K562 (cell line): ENCODE data around the gene CEBPB. TPM values are rescaled to one million over a fixed set of nuclear protein-coding genes. Genes with fewer than 3 reads are reported as not detected.
A peak's percentile ranks its signal among the peaks of the same experiment; 100 is the strongest.

ENCODE experiments used
- ASH1L ChIP-seq: fragments of 450-650 bp; IDR thresholded peaks from 2 replicates; pipeline ENCODE4 v1.6.1; 2018; ENCODE audit warnings: borderline replicate concordance, mild to moderate bottlenecking, low read depth; ENCODE audit not compliant: partially characterized antibody
- ATF1 ChIP-seq, 2 experiments: fragments of 450-650 bp in 1 of 2; IDR thresholded peaks; 2 replicates each; pipeline ENCODE4 v1.6.1; 2016; ENCODE audit warnings: missing compliant biosample characterization in 1 of 2, missing genetic modification characterization in 1 of 2
- EP400 ChIP-seq: fragments of 450-650 bp; IDR thresholded peaks from 2 replicates; pipeline ENCODE4 v1.6.1; 2017; ENCODE audit warnings: antibody characterized with exemption, mild to moderate bottlenecking, moderate library complexity
- ETV1 ChIP-seq: fragments of 450-650 bp; conservative IDR thresholded peaks from 2 replicates; pipeline ENCODE4 v1.6.1; 2016; ENCODE audit warnings: missing genetic modification characterization, control low read depth, low read depth, missing compliant biosample characterization
- ETV5 ChIP-seq: sonication (generic); formaldehyde crosslinking; IDR thresholded peaks from 2 replicates; pipeline ENCODE4 v1.4.0; 2020; ENCODE audit warnings: low read depth, mild to moderate bottlenecking, missing genetic modification reagents
- FOXP4 ChIP-seq: sonication (generic); formaldehyde crosslinking; IDR thresholded peaks from 2 replicates; pipeline ENCODE4 v1.8.0; 2022; ENCODE audit warnings: mild to moderate bottlenecking, missing genetic modification reagents, borderline replicate concordance
- IRF2 ChIP-seq: sonication (generic); formaldehyde crosslinking; IDR thresholded peaks from 2 replicates; pipeline ENCODE4 v1.8.1; 2022; ENCODE audit warnings: mild to moderate bottlenecking, missing genetic modification reagents
- MAX ChIP-seq: sonication (generic); formaldehyde crosslinking; IDR thresholded peaks from 2 replicates; pipeline ENCODE4 v1.9.0; 2022; ENCODE audit warnings: mild to moderate bottlenecking, missing genetic modification reagents
- MTF1 ChIP-seq: fragments of 250-450 bp; sonication (Bioruptor Pico); IDR thresholded peaks from 2 replicates; pipeline ENCODE4 v1.9.0; 2021; ENCODE audit warnings: moderate library complexity, mild to moderate bottlenecking, inconsistent platforms, borderline replicate concordance
- NONO ChIP-seq, 2 experiments: fragments of 200-400 bp in 1 of 2; fragments of 450-650 bp in 1 of 2; formaldehyde crosslinking in 1 of 2; IDR thresholded peaks; 2 replicates each; pipeline ENCODE4 v1.6.1; 2017; ENCODE audit warnings: low read depth in 2 of 2, mild to moderate bottlenecking in 2 of 2, moderate library complexity in 2 of 2, low read length in 1 of 2
- NR0B1 ChIP-seq: fragments of 450-650 bp; IDR thresholded peaks from one replicate; pipeline ENCODE4 v1.6.1; 2018; ENCODE audit warnings: mild to moderate bottlenecking, moderate library complexity; ENCODE audit not compliant: partially characterized antibody
- NR3C1 ChIP-seq: sonication (generic); formaldehyde crosslinking; IDR thresholded peaks from 2 replicates; pipeline ENCODE4 v1.8.1; 2022; ENCODE audit warnings: missing genetic modification reagents
- OTX1 ChIP-seq: fragments of 450-650 bp; formaldehyde crosslinking; IDR thresholded peaks from 2 replicates; pipeline ENCODE4 v1.4.0; 2022; ENCODE audit warnings: mild to moderate bottlenecking
- PML ChIP-seq: IDR thresholded peaks from 2 replicates; pipeline ENCODE4 v1.6.1; 2012; ENCODE audit warnings: low read length, inconsistent platforms
- ZKSCAN8 ChIP-seq: fragments of 200-800 bp; sonication (Bioruptor generic); IDR thresholded peaks from 2 replicates; pipeline ENCODE4 v1.6.1; 2016; ENCODE audit warnings: missing genetic modification characterization, missing compliant biosample characterization
- ZNF224 ChIP-seq: sonication (generic); formaldehyde crosslinking; IDR thresholded peaks from 2 replicates; pipeline ENCODE4 v1.8.0; 2022; ENCODE audit warnings: mild to moderate bottlenecking, missing genetic modification reagents
- ZNF436 ChIP-seq: fragments of 250-450, 450-650 bp; sonication (Bioruptor Pico); formaldehyde crosslinking; IDR thresholded peaks from 2 replicates; pipeline ENCODE4 v1.7.0; 2020; ENCODE audit warnings: mild to moderate bottlenecking
- ZNF76 ChIP-seq: fragments of 250-450 bp; sonication (Bioruptor Pico); IDR thresholded peaks from 2 replicates; pipeline ENCODE4 v1.4.0; 2020; ENCODE audit warnings: mild to moderate bottlenecking, moderate library complexity, borderline replicate concordance
- polyA plus RNA-seq, 8 experiments: library from polyadenylated mRNA; depleted of rRNA in 4 of 8; stranded (reverse) in 5 of 8; unstranded in 3 of 8; fragments of >200 nt; fragmentation: Nextera tagmentation in 2 of 8; fragmentation: Illumina TruSeq in 1 of 8; extraction: Ambion mirVana in 2 of 8; extraction: Trizol in 1 of 8; gene quantifications; 2 replicates each; pipeline versions ENCODE4 v1.2.1 to v1.2.3, GENCODE V29; 2011 to 2014; ENCODE audit warnings: inconsistent platforms in 1 of 8, missing spikeins in 1 of 8
- total RNA-seq, 7 experiments: library from RNA; depleted of rRNA in 6 of 7; stranded (reverse); fragments of >200 nt in 6 of 7; fragmentation: Illumina TruSeq in 2 of 7; extraction: Trizol in 2 of 7; gene quantifications; 2 replicates each; pipeline versions ENCODE4 v1.2.1 to v1.2.3, GENCODE V29; 2011 to 2021; ENCODE audit warnings: low replicate concordance in 1 of 7
- TF ChIP-seq, protein P1 (sequence below): fragments of 450-650 bp; IDR thresholded peaks from 2 replicates; pipeline ENCODE4 v1.6.1; 2017; ENCODE audit warnings: antibody characterized with exemption, mild to moderate bottlenecking

The CEBPB gene
- total and polyA plus RNA-seq, 9 of the 15 experiments (the other 6 are each of a cell fraction or from before 2014, with no cell fraction given), result 1.2 to 72.6 (median 7.8) TPM

DNA sequence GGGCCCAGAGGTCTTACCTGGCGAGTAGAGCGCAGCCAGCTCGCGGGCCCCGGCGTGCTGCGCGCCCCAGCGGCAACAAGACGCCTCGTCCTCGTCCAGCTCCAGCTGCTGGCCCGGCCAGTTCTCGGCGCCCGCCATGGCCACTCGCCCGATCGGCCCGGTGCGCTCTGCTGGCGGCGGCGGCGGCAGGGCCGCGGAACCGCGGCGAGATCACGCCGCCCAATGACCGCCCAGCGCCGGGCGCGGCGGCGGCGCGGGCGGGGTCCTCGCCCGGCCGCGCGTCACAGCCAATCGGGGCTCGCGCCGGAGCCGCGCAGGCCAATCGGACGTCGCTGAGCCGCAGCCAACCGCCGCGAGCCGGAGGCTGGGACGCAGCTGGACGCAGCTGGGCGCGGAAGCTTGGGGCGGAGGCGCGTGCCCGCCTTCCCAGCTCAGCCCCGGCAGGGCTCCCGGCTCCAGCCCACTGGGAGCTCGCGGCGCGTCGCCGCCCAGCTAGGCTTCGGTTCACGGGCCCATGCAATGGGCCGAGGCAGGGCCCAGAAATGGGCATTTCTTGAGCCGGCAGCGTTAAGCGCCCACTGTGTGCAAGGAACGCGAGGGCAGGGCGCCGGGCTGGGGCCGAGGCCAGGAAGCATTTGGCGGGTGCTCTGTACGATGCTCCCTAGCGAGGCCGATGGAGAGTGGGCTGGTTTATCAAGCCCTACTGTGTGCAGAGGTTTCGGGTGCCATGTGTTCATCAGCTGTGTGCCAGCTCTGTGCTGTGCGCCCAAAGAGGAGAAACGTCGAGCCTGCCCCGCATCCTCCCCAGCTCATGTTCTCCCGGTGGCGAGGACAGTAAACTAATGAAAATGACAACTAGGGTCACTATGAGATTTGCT, 36.9 kb upstream of the CEBPB start, which contains the start of gene PEDS1 (continued):
- TF ChIP-seq OTX1 (CRISPR knock-in tag) (peak; percentile 52; the same call in 1 of the 2 replicates), NR0B1 (no peak), PML (peak; percentile 61; the same call in 1 of the 2 replicates), NR3C1 (no peak), IRF2 (CRISPR knock-in tag) (no peak), MTF1 (no peak), ATF1 (CRISPR knock-in tag; IDR thresholded peaks at IDR 0.05) (no peak), ATF1 (tag; IDR thresholded peaks at IDR 0.05) (peak; percentile 74; the same call in 1 of the 2 replicates), FOXP4 (peak; percentile 87; the same call in 1 of the 2 replicates), ZNF224 (CRISPR knock-in tag) (peak; percentile 74; the same call in 1 of the 2 replicates), MAX (peak; percentile 97), ZKSCAN8 (CRISPR knock-in tag) (peak; percentile 63; the same call in 1 of the 2 replicates), EP400 (peak; percentile 42; the same call in 1 of the 2 replicates), ETV1 (tag) (peak; percentile 48; the same call in 1 of the 2 replicates), ZNF76 (CRISPR knock-in tag) (peak; percentile 64), NONO (IDR thresholded peaks at IDR 0.05; ENCODE audit: low read depth in 2 of 2, low read length in 1 of 2) (peak; percentile 78 to 86), ETV5 (CRISPR knock-in tag) (peak; percentile 63; the same call in 1 of the 2 replicates), ZNF436 (CRISPR knock-in tag) (no peak), ASH1L (no peak)
- TF ChIP-seq, protein P1, sequence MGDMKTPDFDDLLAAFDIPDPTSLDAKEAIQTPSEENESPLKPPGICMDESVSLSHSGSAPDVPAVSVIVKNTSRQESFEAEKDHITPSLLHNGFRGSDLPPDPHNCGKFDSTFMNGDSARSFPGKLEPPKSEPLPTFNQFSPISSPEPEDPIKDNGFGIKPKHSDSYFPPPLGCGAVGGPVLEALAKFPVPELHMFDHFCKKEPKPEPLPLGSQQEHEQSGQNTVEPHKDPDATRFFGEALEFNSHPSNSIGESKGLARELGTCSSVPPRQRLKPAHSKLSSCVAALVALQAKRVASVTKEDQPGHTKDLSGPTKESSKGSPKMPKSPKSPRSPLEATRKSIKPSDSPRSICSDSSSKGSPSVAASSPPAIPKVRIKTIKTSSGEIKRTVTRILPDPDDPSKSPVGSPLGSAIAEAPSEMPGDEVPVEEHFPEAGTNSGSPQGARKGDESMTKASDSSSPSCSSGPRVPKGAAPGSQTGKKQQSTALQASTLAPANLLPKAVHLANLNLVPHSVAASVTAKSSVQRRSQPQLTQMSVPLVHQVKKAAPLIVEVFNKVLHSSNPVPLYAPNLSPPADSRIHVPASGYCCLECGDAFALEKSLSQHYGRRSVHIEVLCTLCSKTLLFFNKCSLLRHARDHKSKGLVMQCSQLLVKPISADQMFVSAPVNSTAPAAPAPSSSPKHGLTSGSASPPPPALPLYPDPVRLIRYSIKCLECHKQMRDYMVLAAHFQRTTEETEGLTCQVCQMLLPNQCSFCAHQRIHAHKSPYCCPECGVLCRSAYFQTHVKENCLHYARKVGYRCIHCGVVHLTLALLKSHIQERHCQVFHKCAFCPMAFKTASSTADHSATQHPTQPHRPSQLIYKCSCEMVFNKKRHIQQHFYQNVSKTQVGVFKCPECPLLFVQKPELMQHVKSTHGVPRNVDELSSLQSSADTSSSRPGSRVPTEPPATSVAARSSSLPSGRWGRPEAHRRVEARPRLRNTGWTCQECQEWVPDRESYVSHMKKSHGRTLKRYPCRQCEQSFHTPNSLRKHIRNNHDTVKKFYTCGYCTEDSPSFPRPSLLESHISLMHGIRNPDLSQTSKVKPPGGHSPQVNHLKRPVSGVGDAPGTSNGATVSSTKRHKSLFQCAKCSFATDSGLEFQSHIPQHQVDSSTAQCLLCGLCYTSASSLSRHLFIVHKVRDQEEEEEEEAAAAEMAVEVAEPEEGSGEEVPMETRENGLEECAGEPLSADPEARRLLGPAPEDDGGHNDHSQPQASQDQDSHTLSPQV, result peak; percentile 96
